B cell (primary cell): ENCODE measurements around the gene GLI1.

Source experiments
- CTCF ChIP-seq: fragments of 200-600 bp; IDR thresholded peaks from one replicate; pipeline ENCODE4 v1.8.0; 2022; ENCODE audit warnings: antibody characterized with exemption, mild to moderate bottlenecking
- EZH2 ChIP-seq: IDR thresholded peaks from 2 replicates; pipeline ENCODE4 v1.6.1; 2012; ENCODE audit warnings: borderline replicate concordance, low read depth, mild to moderate bottlenecking, moderate library complexity, low read length; ENCODE audit not compliant: insufficient read depth, poor library complexity, severe bottlenecking

GRCh38 chr12:57483466-57483865, 23.9 kb downstream of the GLI1 start:
- no peak for TF ChIP-seq CTCF
- no peak for TF ChIP-seq EZH2
